SU-DHL-6 (cell line): Measurements from ENCODE around the gene HOXA7.

Experiments
- H2AFZ ChIP-seq: fragments of 200-600 bp; sonication (generic); 2 replicates; pipeline ENCODE4 v1.6.1; 2014; ENCODE audit warnings: low read depth, mild to moderate bottlenecking, moderate library complexity, mixed read lengths, antibody characterized with exemption, low read length; ENCODE audit not compliant: severe bottlenecking
- H3F3A ChIP-seq: fragments of 200-600 bp; shearing (Covaris generic); 2 replicates; pipeline ENCODE4 v1.6.0; 2016; ENCODE audit warnings: antibody characterized with exemption, mild to moderate bottlenecking; ENCODE audit not compliant: insufficient read depth
- H3K27ac ChIP-seq: fragments of 200-600 bp; sonication (generic); 2 replicates; pipeline ENCODE4 v1.5.1; 2016; ENCODE audit warnings: low read depth, mild to moderate bottlenecking, low read length, moderate library complexity, mixed read lengths
- H3K27me3 ChIP-seq: fragments of 200-600 bp; sonication (generic), shearing (Covaris generic); 2 replicates; pipeline ENCODE4 v1.6.0; 2014; ENCODE audit warnings: mild to moderate bottlenecking, low read length
- H3K36me3 ChIP-seq: fragments of 200-600 bp; sonication (generic); 2 replicates; pipeline ENCODE4 v1.6.1; 2014; ENCODE audit warnings: mild to moderate bottlenecking, low read length, mixed read lengths
- H3K4me2 ChIP-seq: fragments of 300-600, 200-600 bp; shearing (Covaris generic), sonication (generic); 2 replicates; pipeline ENCODE4 v1.6.0; 2014; ENCODE audit warnings: low read length, low read depth, mild to moderate bottlenecking; ENCODE audit not compliant: poor library complexity, severe bottlenecking
- H3K4me3 ChIP-seq: fragments of 200-600 bp; sonication (generic); 2 replicates; pipeline ENCODE4 v1.5.1; 2014; ENCODE audit warnings: antibody characterized with exemption, low read length, mild to moderate bottlenecking, mixed read lengths; ENCODE audit not compliant: insufficient read depth, poor library complexity, severe bottlenecking
- H3K79me2 ChIP-seq: fragments of 200-600 bp; sonication (generic); 2 replicates; pipeline ENCODE4 v1.6.1; 2014; ENCODE audit warnings: mild to moderate bottlenecking, low read length, moderate library complexity; ENCODE audit not compliant: insufficient read depth
- H3K9ac ChIP-seq: fragments of 200-600 bp; sonication (generic); 2 replicates; pipeline ENCODE4 v1.7.0; 2014; ENCODE audit warnings: mild to moderate bottlenecking, low read length
- H3K9me2 ChIP-seq: fragments of 200-600 bp; sonication (generic); replicated peaks from 2 replicates; pipeline ENCODE4 v1.6.1; 2014; ENCODE audit warnings: low read length; ENCODE audit not compliant: insufficient read depth
- H3K9me3 ChIP-seq: fragments of 200-600 bp; sonication (generic); 2 replicates; pipeline ENCODE4 v1.6.1; 2014; ENCODE audit warnings: low read length, mixed read lengths; ENCODE audit not compliant: insufficient read depth
- H4K20me1 ChIP-seq: fragments of 200-600 bp; sonication (generic); 2 replicates; pipeline ENCODE4 v1.6.1; 2014; ENCODE audit warnings: low read depth, mild to moderate bottlenecking, antibody characterized with exemption, low read length, moderate library complexity, mixed read lengths
- EZH2phosphoT487 ChIP-seq: fragments of 200-600 bp; sonication (generic), shearing (Covaris generic); conservative IDR thresholded peaks from 2 replicates; pipeline ENCODE4 v1.6.1; 2018; ENCODE audit warnings: mild to moderate bottlenecking, antibody characterized with exemption, low read length, moderate library complexity, mixed read lengths
- TF ChIP-seq, protein P1 (sequence below): fragments of 200-600 bp; sonication (generic); IDR thresholded peaks from one replicate; pipeline ENCODE4 v1.5.1; 2017; ENCODE audit warnings: antibody characterized with exemption, mild to moderate bottlenecking, low read length, moderate library complexity; ENCODE audit not compliant: insufficient read depth, poor library complexity, severe bottlenecking

HOXA7 gene

DNA sequence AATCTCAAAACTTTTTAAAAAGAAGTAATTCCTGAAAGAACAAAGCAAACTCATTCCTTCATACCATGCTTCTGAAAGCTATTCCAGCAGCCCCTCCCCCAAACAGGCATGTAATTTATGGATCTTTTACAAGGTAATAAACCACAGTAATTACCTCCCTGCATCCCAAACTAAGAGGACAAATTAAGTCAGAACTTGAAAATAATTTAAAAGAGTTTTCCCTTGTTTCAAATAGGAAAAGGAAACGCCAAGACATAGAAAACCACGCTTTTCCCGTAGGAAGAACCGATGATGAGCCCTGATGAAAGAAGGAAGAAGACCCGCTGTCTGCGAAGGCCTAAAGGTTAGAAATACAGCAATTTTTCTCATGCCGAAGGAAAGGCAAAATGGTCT is 34.8 kb downstream of the HOXA7 start:
- no peak overlapping the region for H3K4me3 ChIP-seq

DNA sequence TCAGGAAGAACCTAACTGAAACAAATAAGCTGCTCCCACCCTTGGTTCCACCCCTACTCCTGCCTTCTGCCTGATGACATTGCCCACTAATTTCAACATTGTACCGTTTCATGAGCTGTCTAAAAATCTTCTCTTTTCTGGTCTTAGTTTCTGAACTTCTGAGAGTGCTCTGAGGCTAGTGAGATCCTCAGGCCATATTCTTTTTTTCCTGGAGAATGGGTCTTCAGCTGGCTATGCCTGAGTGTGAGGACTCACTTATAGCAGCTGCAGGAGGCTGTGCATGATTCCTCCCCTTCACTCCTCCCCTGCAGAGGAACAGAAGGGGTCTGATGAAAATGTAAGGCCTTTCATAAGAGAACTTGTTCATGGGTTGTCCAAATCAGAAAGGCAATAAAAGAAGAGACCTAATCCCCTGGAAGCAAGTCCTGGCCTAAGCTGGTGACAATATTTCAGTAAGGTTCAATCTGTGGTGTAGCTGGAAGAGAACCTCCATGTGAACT is 37.0 kb downstream of the HOXA7 start:
- Histone ChIP-seq H3K27ac (no peak overlapping the region), H3K4me3 (no peak overlapping the region), H3K9me3 (no peaks in the 10 kb centered on the region), H3K79me2 (no peaks in the 10 kb centered on the region), H3K9ac (no peak overlapping the region), H3F3A (no peaks in the 10 kb centered on the region), H2AFZ (no peak overlapping the region), H3K27me3 (no peaks in the 10 kb centered on the region), H4K20me1 (no peaks in the 10 kb centered on the region), H3K36me3 (no peaks in the 10 kb centered on the region), H3K4me2 (no peak overlapping the region), H3K9me2 (no peaks in the 10 kb centered on the region)
- TF ChIP-seq, protein P1, sequence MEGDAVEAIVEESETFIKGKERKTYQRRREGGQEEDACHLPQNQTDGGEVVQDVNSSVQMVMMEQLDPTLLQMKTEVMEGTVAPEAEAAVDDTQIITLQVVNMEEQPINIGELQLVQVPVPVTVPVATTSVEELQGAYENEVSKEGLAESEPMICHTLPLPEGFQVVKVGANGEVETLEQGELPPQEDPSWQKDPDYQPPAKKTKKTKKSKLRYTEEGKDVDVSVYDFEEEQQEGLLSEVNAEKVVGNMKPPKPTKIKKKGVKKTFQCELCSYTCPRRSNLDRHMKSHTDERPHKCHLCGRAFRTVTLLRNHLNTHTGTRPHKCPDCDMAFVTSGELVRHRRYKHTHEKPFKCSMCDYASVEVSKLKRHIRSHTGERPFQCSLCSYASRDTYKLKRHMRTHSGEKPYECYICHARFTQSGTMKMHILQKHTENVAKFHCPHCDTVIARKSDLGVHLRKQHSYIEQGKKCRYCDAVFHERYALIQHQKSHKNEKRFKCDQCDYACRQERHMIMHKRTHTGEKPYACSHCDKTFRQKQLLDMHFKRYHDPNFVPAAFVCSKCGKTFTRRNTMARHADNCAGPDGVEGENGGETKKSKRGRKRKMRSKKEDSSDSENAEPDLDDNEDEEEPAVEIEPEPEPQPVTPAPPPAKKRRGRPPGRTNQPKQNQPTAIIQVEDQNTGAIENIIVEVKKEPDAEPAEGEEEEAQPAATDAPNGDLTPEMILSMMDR = no peak
- no peak for TF ChIP-seq EZH2phosphoT487

More for the DNA sequence above, 34.8 kb downstream of the HOXA7 start:
- H4K20me1 ChIP-seq = no peaks in the 10 kb centered on the region
- H3K9me2 ChIP-seq = no peaks in the 10 kb centered on the region
- no peaks in the 10 kb centered on the region for H3K9me3 ChIP-seq
- no peaks in the 10 kb centered on the region for H3K27me3 ChIP-seq
- no peaks in the 10 kb centered on the region for H3K36me3 ChIP-seq
- no peaks in the 10 kb centered on the region for H3K79me2 ChIP-seq
- H3K9ac ChIP-seq = no peak overlapping the region
- H2AFZ ChIP-seq = no peak overlapping the region
- H3K27ac ChIP-seq = no peak overlapping the region
- TF ChIP-seq, protein P1 = no peak
- no peak for TF ChIP-seq EZH2phosphoT487
- no peaks in the 10 kb centered on the region for H3F3A ChIP-seq
- no peak overlapping the region for H3K4me2 ChIP-seq

DNA sequence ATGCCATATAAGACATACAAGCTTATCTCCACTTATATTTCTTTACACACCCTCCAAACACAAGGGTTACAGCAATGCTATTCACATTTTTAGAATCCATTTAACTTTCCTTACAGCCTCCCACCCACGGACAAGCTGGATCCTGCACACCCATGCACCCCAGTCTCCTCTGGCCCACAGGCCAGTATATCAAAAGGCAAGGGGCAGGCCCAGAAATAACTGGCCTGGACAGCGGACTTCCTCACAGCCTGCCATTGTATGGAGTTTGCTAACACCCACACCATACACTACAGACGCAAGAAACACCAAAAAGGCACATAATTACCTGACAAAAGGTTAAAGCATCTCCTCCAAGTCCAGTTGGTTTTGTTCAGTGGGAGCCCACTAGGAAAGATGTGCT is 37.9 kb downstream of the HOXA7 start:
- Histone ChIP-seq H3K36me3 (no peaks in the 10 kb centered on the region), H2AFZ (no peak overlapping the region), H3K79me2 (no peaks in the 10 kb centered on the region), H3F3A (no peaks in the 10 kb centered on the region), H3K9me2 (no peaks in the 10 kb centered on the region), H3K4me3 (no peak overlapping the region), H3K9me3 (no peaks in the 10 kb centered on the region), H3K4me2 (no peak overlapping the region), H3K27ac (no peak overlapping the region), H3K9ac (no peak overlapping the region), H4K20me1 (no peaks in the 10 kb centered on the region), H3K27me3 (no peaks in the 10 kb centered on the region)
- TF ChIP-seq EZH2phosphoT487 = no peak
- TF ChIP-seq, protein P1 = no peak
